ENCODE results near the gene AKAP9.

- TF ChIP-seq CTCF (IDR thresholded peaks at IDR 0.05; ENCODE audit: low read depth, low read length, poor library complexity, severe bottlenecking) = no peak
- TF ChIP-seq EZH2phosphoT487 (IDR thresholded peaks at IDR 0.05; ENCODE audit: borderline replicate concordance, low read length) = no peak
Observed at GRCh38 chr7:91892099-91892705, 48.5 kb upstream of the AKAP9 start.
